HG03108 (cell line): ENCODE data around the gene LBHD2.

Experiments used
- ATAC-seq: cut with Tn5 transposase; IDR thresholded peaks from one replicate; pipeline ENCODE4 v1.9.1; 2021; ENCODE audit warnings: moderate library complexity; ENCODE audit not compliant: unreplicated experiment

The LBHD2 gene

GRCh38 chr14:103129301-103130016 is 45.4 kb downstream of the LBHD2 start:
- ATAC-seq, result no peak

DNA sequence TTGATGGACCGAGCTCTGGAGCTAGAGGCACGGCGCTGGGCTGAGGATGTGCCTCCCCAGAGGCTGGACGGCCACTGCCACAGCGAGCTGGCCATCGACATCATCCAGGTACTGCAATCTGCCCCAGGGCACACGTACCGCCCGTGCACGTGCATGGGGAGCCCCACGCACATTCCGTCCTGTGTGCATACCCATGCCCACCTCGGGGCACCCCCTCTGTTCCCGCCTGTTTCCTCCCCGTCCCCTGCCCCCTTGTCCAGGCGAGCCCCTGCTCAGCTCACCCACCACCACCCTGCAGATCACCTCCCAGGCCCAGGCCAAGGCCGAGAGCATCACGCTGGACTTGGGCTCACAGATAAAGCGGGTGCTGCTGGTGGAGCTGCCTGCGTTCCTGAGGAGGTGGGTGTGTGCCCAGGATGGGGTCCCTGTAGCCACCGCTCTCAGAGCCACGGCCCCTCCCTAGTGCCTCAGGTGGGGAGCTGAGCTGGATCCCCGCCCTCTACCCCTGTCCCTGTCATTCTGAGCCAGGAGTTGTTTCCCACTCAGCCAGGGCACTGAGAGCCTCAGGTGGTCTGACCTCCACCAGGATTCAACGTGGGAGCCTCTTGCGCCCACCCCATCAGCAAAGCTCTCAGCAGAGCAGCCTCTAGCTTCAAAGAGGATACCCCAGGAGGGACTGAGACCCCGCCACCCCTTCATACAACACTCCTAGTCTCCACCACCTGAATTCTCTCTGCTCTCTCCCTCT is 46.2 kb downstream of the LBHD2 start:
- ATAC-seq, result no peak

DNA sequence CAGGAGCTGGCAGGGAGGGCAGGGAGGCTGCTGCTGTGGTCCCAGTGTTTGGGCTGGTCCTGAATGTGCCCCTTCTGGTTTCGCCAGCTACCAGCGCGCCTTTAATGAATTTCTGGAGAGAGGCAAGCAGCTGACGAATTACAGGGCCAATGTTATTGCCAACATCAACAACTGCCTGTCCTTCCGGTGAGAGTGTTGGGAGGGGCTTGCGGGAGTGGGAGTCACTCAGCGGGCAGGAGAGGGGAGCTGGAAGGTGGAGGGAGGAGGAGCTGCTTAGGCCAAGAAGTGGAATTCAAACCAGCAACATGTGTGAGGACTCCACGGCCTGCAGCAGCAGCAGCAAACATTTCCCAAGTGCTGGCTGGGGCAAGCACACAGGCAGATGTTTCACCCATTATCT is 47.0 kb downstream of the LBHD2 start:
- no peak for ATAC-seq

GRCh38 chr14:103131580-103131979 is 47.6 kb downstream of the LBHD2 start:
- no peak for ATAC-seq

GRCh38 chr14:103132381-103133209 is 48.6 kb downstream of the LBHD2 start:
- ATAC-seq, result no peak

GRCh38 chr14:103133210-103134140 is 49.5 kb downstream of the LBHD2 start:
- ATAC-seq, result no peak

GRCh38 chr14:103134405-103134804 is 50.4 kb downstream of the LBHD2 start:
- no peak for ATAC-seq

- ATAC-seq, result no peak
Observed at GRCh38 chr14:103134919-103135318, 50.9 kb downstream of the LBHD2 start.

DNA sequence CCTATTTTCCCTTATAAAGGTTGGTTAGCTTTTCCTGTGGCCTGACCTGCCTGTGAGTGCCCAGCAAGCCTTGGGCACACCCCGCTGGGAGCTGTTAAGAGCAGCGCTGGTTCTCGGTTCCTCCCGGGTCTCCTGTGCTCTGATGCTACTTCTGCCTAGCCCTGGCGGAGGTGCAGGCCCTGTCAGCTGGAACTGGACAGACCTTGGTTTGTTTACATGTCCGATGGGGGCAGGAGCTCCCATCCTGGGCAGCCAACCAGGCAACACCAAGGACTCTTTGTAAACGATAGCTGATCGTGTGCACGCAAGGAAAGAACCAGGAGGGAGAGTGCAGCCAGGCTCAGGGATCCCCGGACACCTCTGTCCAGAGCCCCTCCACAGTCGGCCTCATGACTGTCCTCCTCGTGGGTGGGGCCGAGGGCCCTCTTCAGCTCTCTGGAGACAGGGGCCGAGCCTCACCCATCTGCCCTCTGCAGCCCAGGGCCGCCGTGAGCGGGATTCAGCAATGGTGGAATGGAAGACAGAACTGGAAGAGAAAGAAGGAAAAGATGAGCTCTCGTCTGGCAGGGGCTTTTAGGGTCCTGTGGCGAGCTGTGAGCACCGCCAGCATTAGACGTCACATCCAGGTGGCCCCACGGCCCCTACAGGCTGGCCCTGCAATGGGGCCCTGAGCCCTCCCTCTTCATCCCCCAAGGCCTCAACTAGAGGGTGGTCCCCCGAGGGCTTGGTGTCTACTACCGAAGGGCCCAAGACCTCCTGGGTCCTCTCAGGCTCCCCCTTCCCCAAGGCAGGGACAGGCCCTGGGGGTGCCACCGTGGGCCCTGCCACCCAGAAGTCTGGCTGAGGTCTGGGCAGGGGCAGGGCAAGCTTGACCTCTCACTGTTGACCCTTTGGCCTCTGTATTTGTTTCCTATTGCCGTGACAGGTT is 51.6 kb downstream of the LBHD2 start:
- ATAC-seq, result no peak

DNA sequence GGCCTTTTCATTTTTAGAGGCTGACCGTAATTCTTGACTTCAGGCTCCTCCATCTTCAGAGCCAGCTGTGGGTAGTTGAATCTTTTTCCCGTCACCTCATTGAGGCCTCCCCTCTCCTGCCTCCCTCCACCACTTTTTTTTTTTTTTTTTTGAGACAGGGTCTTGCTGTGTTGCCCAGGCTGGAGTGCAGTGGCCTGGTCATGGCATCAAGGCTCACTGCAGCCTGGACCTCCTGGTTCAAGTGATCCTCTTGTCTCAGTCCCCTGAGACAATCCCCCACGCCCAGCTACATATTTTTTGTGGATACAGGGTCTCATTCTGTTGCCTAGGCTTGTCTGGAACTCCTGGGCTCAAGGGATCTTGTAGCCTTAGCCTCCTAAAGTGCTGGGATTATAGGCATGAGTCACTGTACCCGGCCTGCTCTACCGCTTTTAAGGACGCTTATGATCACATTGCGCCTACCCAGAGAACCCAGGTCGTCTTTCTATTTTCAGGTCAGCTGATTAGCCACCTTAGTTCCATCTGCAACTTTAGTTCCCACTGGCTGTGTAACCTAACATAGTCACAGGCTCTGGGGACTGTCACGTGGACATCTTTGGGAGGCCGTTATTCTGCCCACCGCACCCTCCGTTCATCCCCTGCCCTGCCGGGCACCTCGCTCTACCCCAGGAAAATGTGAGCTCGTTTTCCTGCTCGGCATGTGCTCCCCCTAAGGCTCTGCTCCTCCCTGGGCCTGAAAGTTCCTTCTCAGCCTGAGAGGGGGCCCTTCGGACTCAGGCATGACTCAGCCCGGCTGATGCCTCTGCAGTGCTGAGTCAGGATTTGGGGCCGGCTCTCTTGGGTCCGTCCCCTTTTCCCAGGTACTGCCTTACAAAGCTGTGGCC is 52.6 kb downstream of the LBHD2 start:
- ATAC-seq, result no peak

GRCh38 chr14:103137689-103138300 is 53.8 kb downstream of the LBHD2 start:
- ATAC-seq, result no peak

DNA sequence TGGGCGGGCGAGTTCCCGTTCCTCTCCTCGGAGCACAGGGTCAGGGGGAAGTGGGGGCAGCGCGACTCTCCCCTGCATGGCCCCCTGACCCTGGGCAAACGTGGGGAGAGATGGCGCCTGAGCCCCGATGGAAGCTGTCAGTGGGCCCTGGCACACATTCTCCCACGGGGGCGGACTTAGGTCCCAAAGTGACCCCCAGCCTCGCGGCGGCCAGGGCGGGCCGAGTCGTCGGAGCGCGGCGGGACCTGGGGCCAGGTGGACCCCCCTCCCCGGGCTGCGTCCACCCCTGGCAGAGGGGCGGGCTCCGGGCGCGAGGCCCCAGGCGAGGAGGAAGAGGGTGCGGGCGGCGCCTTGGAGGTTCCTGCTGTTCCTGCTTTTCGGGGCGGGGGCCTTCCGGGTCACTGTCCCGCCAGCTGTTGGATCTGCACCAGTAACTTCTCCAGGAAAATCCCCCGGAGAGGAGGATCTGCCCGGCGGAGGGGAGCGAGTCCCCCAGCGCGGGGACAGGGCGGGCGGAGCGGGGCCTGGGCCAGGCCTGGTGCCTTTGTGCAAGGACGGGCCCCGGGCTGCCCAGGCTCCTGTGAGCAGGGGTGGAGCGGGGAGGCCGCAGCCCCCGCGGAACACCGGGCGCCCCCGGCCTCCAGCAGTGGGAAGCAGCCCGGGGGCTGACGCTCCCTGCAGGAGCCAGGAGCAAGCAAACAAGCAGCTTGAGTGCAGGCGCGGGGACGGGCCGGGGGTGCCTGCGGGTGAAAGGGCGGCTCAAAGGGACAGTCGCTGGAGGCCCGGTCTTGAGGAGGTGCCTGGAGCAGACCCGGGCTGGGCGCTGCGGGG is 54.5 kb downstream of the LBHD2 start:
- no peak for ATAC-seq

DNA sequence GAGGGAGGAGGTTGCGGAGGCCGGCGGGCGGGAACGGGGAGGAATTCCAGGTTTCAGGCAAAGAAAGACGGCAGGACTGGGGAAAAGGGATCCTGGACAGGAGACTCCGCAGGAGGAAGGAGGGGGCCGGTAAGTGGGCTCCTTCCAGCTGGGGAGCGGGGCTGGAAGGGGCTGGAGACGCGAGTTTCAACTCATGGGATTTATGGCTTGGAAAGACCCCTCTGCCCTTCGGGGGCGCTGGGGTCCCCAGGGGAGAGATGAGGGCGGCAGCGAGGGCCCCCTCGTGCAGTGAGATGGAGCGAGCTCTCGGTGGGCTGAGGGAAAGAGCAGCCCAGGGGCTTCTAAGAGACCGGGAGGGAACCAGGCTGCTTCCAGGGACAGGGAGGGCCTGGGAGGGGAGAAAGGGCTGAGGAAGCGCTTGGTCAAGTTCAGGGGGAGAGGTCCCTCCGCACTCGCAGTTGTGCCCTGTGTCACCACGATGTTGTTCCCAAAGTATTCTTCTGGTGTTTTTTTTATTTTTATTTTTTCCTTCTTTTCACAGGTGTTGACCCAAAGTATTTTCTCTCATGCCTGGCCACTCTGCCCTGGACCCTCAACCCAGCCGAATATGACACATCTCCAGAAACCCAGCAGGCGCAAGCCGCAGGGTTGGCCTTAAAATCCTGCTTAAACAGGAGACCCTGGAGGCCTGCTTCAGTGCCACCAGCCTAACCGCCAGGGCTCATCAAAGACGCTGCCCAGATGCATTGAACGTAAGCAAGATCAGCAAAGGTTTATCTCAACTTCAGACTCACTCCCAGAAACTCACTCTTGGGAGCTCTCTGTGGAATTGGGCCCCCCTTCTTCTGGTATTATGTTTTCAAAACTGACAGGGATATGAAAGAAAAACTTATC is 55.4 kb downstream of the LBHD2 start:
- no peak for ATAC-seq
